ENCODE measurements around the gene MITF.

Gene MITF

DNA sequence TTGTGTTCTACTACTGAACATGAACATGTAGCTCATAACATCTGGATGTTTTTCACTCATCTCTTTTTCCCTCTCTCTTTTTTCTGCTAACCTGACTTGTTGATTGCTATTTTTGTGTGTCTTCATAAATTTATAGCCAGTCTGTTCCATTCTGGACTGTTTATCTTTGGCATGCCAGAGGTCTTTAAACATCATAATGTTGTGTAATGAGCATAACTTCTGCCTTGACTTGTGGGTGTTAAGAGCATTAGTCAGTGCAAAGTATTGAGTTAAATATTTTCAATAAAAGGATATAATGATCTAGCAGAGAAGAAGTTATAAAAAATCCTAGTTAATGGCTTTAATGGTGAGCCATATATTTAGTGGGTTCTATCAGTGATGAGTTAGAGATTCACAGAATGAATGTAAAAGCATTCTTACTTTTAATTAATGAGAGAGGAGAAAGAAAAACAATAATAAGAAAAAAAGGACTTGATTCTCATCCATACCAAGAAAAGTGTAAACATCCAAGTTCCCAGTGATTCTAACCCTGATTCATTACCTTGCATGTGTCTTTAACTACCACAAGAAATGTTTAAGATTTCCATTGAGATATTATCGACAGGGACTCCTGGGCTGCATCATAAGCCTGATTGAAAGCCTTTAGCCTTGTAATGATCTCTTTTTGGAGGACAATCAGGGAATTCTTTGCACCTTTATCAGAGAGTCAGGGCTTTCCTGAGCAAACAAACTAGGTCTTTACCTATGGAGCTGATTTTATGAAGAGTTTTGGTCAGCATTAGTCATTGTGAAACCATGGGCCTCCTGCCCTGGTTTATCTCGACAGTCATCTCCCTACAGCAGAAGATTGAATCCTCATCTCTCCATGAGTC is 22.9 kb downstream of the MITF start:
- no peak for DNase-seq

DNA sequence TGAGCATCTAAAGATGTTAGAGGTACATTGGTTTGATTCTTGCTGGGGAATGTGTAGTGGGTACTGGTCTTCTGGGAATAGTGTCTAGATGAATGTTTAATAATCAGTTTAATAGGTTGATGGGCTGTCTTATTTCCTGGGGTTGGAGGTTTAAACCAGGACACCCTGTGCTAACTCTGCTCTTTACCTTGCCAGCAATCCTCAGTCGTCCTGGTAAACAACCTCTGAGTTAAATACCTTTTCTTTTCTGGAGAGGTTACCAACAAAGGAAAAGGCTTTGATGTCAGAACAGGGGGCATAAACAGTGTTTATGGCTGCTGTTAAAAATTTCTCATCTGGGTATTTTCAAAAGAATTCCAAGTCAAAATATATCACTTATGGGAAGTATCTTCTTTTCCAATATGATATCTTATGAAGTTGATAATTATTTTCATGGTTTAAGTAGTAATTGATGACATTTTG is 23.5 kb downstream of the MITF start:
- no peak for DNase-seq

- no peak for DNase-seq
Observed at GRCh38 chr3:69763458-69763857, 24.2 kb downstream of the MITF start.

DNA sequence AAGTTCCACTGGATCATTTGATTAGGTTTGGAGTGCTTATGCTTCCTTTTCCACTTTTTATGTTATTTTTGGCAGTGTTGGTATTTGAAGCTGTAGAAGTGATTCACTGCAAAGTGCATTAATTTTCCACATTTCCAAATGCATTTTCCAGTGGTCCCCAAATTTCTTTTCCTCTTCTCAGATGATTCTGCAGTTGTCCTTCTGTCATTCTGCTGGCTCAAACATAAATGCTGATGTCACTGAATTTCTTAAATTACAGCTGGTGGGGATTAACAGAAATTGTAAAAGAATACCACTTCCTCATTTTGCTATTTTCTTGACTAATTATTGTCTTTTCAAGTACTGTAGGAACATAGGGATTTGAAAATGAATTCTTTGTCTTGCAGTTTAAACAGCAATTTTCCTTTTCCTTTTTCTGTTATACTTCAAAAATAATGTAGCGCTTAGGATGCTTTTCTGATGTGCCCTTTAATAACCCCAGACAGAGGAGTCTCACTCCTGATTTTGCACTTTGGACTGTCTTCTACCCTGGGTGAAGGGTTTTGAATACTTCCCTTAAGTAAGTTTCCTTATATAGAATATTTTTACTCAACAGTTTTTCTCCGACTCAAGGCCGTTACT is 25.0 kb downstream of the MITF start:
- DNase-seq: no peak

GRCh38 chr3:69764861-69765260 is 25.6 kb downstream of the MITF start:
- no peak for DNase-seq

DNA sequence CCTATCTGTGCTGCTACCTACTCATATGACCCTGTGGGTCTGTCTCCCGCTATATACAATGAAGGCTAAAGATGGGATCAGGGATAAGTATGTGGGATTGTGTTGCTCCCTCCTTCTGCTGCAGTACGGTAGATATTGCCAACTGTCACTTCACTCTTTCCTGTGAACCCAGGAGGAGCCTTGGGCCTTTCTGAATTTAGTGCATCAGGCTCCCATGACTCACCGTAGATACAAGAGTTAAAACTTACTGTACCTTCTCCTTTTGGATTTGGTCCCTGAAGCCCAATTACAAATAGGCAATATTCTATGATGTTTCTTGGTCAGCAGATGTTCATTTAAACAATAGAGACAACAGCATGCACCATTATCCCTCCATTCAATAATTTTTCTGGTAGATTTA is 27.4 kb downstream of the MITF start:
- no peak for DNase-seq

DNA sequence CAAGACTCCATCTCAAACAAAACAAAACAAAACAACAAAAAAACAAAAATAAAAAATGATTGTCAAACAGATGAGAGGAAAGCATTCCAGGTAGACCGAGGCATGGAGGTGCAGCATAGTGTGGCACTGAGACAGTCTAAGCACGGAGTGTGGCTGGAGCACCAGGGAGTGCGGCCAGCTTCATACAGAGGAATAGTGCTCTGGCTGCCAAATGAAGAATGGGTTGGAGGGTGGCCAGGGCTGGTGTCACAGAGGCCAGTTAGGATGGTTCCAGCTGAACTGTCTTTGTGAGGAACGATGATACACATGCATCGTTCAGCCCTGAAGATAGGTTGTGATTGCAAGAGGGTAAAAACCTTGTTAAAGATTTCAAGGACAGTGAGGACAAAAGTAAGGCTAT is 28.3 kb downstream of the MITF start:
- DNase-seq: no peak

GRCh38 chr3:69768438-69768837 is 29.2 kb downstream of the MITF start:
- DNase-seq: no peak

GRCh38 chr3:69770219-69770618 is 31.0 kb downstream of the MITF start:
- no peak for DNase-seq

DNA sequence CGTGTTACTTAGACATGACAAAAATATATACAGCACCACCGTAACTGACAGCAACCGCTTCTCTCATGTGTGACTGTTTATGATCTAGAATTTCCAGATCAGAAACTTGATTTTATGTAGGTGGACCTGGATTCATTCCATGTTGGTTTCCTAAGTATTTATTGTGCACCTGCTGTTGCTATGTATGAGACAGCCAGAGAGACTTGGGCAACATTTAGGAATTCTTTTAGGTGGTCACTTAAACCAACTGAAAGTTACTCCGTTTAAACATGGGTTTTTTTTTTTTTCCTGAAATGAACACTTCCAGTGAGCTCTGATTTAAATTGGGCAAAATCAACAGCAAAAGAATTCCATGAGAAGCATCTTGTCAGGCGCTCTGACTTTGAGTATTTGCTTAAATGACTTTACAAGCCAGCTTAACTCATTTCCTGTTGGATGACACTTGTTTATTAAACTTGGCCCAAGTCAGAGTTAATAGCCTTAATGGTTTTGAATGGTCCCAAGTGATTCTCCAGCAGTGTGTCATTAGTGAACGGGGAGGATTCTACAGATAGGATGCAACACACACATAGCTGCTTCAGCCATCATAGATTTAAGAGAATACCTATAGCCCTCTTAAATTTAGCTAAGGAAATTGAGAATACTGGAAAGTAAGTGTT is 31.8 kb downstream of the MITF start:
- no peak for DNase-seq

DNA sequence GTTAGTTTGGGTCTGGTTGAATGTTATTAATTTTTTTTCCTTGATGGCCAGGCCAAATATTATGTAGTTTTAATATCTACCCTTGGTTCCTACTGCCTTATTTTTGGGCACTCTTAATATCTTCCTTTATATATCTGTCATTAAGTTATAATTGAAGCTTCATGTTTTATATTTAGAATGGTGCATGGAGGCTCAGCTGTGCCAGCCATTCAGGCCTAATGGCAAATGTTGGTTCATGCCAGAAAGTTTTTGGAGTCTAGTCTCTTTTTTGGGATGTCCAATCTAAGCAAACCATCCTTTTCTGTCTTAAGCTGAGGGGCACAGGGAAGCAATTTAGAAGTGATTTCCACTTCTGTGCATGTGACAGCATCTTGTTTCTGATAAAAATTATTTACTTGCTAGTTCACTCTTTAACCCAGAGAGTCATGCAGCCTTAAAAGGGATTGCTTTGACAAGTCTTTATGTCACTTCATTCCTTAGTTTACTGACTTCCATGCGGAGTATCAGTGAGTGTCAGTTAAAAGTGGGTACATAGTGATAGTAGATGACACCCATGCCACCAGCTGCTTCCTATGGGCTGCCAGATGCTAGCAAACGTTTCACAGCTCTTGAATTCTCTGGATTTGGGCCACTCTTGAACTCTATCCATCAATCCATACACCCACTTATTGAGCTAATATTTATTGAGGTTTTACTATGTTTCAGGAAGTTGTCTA is 33.0 kb downstream of the MITF start:
- no peak for DNase-seq

- DNase-seq: no peak
Observed at GRCh38 chr3:69774029-69774428, 34.8 kb downstream of the MITF start.

- no peak for DNase-seq
Observed at GRCh38 chr3:69775751-69776150, 36.5 kb downstream of the MITF start.

DNA sequence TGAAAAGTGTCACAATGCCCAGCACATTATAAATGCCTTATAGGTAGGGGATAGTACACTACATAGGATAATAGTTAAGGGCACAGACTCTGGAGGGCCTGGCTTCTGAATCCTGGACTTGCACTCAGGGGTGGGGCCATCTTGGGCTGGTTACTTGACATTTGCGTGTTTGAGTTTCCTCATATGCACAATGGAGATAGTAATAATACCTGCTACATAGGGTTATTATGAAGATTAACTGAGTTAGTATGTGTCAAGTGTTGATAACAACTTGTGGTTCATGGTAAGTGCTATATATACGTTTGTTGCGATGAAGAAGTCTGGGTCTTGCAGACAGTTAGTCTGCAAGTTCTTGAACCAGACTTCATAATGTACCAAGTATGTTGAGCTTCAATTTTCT is 37.0 kb downstream of the MITF start:
- no peak for DNase-seq

- DNase-seq: no peak
Observed at GRCh38 chr3:69776920-69777581, 37.8 kb downstream of the MITF start.

DNA sequence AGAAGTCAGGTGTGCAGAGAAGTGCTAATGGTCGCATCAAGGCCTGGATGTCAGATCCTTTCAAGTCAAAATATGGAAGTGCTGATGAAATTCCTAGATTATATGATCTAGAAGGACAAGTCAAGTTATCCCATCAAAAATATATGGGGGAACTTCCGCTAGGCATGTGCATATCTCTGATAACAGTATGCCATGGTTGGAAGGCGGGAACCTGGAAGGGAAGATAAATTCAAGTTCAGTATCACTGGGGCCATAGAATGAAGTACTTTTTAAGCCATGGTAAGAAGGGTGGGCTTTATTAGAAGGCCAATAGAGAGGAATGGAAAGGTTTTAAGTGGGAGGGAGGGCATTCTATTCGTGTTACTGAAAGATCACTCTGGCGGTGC is 38.3 kb downstream of the MITF start:
- DNase-seq: no peak

DNA sequence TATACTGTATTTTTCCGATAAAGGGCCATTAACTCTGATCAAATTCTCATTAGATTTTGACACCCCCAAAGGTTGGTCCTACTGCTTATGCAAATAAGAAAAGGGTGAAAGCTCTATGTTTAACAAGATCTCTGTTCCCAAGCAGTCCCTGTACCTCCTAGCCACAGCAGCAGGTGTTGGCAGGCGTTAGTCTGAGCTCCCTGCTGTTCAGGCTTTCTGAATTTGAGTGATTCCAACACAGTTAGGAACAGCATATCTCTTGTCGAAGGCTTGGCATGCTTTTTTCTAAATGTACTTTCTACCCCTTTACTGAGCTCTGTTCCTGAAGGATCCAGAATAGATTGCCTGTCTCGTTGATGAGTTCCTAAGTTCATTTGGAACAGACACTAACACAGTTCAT is 42.3 kb downstream of the MITF start:
- no peak for DNase-seq

- no peak for DNase-seq
Observed at GRCh38 chr3:69784954-69785514, 45.8 kb downstream of the MITF start.

- no peak for DNase-seq
Observed at GRCh38 chr3:69785769-69786320, 46.6 kb downstream of the MITF start.

- no peak for DNase-seq
Observed at GRCh38 chr3:69786854-69787253, 47.6 kb downstream of the MITF start.

GRCh38 chr3:69787436-69788168 is 48.3 kb downstream of the MITF start:
- DNase-seq: no peak
